Endothelial cell (in vitro differentiated cells): Measurements from ENCODE around the gene FAM110A. TPM values are rescaled to one million over a fixed set of nuclear protein-coding genes. Genes with fewer than 3 reads are reported as not detected.
A peak's percentile ranks its signal among the peaks of the same experiment; 100 is the strongest.

Experiments
- DNase-seq: peaks from one replicate; pipeline ENCODE4 v3.0.0; 2021; ENCODE audit warnings: low spot score
- H3K27ac Mint-ChIP-seq: one replicate; pipeline ENCODE4 v1.8.0; 2021; ENCODE audit warnings: mixed read lengths, inconsistent platforms; ENCODE audit not compliant: unreplicated experiment
- H3K27me3 Mint-ChIP-seq: one replicate; pipeline ENCODE4 v1.8.0; 2021; ENCODE audit warnings: mild to moderate bottlenecking, moderate library complexity, mixed read lengths, inconsistent platforms; ENCODE audit not compliant: unreplicated experiment
- H3K36me3 Mint-ChIP-seq: one replicate; pipeline ENCODE4 v1.8.0; 2021; ENCODE audit warnings: mild to moderate bottlenecking, low read depth, mixed read lengths, inconsistent platforms; ENCODE audit not compliant: unreplicated experiment
- H3K4me1 Mint-ChIP-seq: one replicate; pipeline ENCODE4 v1.8.0; 2021; ENCODE audit warnings: mild to moderate bottlenecking, mixed read lengths, inconsistent platforms; ENCODE audit not compliant: unreplicated experiment
- H3K4me3 Mint-ChIP-seq: one replicate; pipeline ENCODE4 v1.8.0; 2021; ENCODE audit warnings: mild to moderate bottlenecking, mixed read lengths, inconsistent platforms; ENCODE audit not compliant: unreplicated experiment
- H3K9me3 Mint-ChIP-seq: one replicate; pipeline ENCODE4 v1.8.0; 2021; ENCODE audit warnings: mixed read lengths, inconsistent platforms; ENCODE audit not compliant: unreplicated experiment
- total RNA-seq: library from RNA; stranded (reverse); fragmentation: NEBNext Ultra II Directional; extraction: Animal tissue kit (Norgen Biotek cat#: 25700); gene quantifications from one replicate; pipeline ENCODE4 v1.2.1, GENCODE V29; 2021; ENCODE audit not compliant: unreplicated experiment
- TF ChIP-seq, protein P1 (sequence below): fragments of 200-600 bp; sonication (generic); IDR thresholded peaks from one replicate; pipeline ENCODE4 v1.5.0; 2021; ENCODE audit warnings: antibody characterized with exemption; ENCODE audit not compliant: unreplicated experiment

The FAM110A gene
- total RNA-seq, 1 donor from 2014 or later = 7.2 TPM

DNA sequence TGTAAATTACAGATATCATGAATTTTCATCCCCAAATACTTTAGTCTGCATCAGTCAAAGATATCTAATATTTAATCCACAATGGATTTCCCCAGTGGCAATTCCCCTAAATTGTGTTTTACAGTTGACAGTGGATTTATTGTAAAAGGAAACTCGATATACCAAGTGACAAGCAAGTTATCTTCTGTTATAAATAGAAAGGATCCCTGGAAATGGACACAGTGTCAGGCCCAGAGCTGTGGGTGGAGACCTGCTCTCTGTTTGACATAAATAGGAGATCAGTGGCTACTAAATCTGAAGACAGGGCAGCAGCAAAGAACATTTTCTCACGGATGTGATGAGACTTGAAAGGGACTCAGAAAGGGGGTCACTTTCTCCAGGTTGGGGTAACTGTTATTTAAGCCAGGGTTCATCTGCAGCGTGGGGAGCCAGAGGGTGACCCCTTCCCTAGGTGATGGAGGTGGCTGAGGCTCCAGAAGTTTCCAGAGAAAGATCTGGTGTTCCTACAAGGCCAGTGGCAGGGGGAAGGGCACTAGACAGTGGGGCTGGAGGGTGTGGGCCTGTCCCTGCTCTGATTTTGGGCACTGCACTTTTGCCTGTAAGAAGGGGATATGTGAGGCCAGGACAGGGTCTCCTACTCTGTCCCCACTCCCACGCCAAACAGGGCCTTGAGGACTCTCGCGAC is 12.3 kb upstream of the FAM110A start:
- Mint-ChIP-seq H3K27me3 (peaks cover 10% of the 10 kb centered on the region), H3K27ac (no peak overlapping the region), H3K9me3 (no peaks in the 10 kb centered on the region), H3K4me1 (peaks cover 6% of the 10 kb centered on the region), H3K4me3 (no peak overlapping the region), H3K36me3 (no peaks in the 10 kb centered on the region)
- TF ChIP-seq, protein P1, sequence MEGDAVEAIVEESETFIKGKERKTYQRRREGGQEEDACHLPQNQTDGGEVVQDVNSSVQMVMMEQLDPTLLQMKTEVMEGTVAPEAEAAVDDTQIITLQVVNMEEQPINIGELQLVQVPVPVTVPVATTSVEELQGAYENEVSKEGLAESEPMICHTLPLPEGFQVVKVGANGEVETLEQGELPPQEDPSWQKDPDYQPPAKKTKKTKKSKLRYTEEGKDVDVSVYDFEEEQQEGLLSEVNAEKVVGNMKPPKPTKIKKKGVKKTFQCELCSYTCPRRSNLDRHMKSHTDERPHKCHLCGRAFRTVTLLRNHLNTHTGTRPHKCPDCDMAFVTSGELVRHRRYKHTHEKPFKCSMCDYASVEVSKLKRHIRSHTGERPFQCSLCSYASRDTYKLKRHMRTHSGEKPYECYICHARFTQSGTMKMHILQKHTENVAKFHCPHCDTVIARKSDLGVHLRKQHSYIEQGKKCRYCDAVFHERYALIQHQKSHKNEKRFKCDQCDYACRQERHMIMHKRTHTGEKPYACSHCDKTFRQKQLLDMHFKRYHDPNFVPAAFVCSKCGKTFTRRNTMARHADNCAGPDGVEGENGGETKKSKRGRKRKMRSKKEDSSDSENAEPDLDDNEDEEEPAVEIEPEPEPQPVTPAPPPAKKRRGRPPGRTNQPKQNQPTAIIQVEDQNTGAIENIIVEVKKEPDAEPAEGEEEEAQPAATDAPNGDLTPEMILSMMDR = no peak
- DNase-seq = no peak

- no peak for DNase-seq
- H3K27me3 Mint-ChIP-seq = peaks cover 10% of the 10 kb centered on the region
- H3K4me1 Mint-ChIP-seq = peaks cover 6% of the 10 kb centered on the region
- H3K36me3 Mint-ChIP-seq = no peaks in the 10 kb centered on the region
- H3K27ac Mint-ChIP-seq = no peak overlapping the region
- no peak overlapping the region for H3K4me3 Mint-ChIP-seq
- TF ChIP-seq, protein P1 = no peak
- no peaks in the 10 kb centered on the region for H3K9me3 Mint-ChIP-seq
Measured at GRCh38 chr20:821731-822065, 11.8 kb upstream of the FAM110A start.

GRCh38 chr20:822651-823573 is 10.6 kb upstream of the FAM110A start:
- TF ChIP-seq, protein P1 = no peak
- no peak for DNase-seq
- Mint-ChIP-seq H3K4me3 (peak overlapping the region; percentile 12), H3K27me3 (peaks cover 10% of the 10 kb centered on the region), H3K36me3 (no peaks in the 10 kb centered on the region), H3K9me3 (no peaks in the 10 kb centered on the region), H3K4me1 (peaks cover 6% of the 10 kb centered on the region), H3K27ac (no peak overlapping the region)

DNA sequence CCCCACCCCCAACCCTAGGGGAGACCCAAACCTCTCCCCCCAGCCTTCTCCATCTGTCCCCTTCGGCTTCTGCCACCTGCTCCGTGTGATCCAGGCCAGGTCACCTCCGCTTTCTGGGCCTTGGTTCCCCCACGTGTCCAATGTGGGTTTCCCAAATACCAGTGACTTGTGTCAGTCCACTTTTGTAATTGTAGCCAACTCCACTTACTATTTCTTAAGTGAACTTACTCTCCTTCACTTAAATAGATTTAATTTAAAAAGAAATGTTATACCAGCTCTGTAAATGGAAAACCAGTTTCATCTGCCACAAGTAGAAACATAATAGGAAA is 10.0 kb upstream of the FAM110A start:
- Mint-ChIP-seq H3K27ac (no peak overlapping the region), H3K27me3 (peaks cover 9% of the 10 kb centered on the region), H3K9me3 (no peaks in the 10 kb centered on the region), H3K4me1 (peaks cover 6% of the 10 kb centered on the region), H3K4me3 (peak overlapping the region; percentile 12), H3K36me3 (no peaks in the 10 kb centered on the region)
- TF ChIP-seq, protein P1 = no peak
- no peak for DNase-seq

GRCh38 chr20:824490-824889 is 9.0 kb upstream of the FAM110A start:
- Mint-ChIP-seq H3K9me3 (no peaks in the 10 kb centered on the region), H3K4me1 (peaks cover 6% of the 10 kb centered on the region), H3K27me3 (peaks cover 9% of the 10 kb centered on the region), H3K36me3 (no peaks in the 10 kb centered on the region), H3K27ac (no peak overlapping the region), H3K4me3 (no peak overlapping the region)
- TF ChIP-seq, protein P1 = no peak
- DNase-seq = no peak
